ENCODE results near the gene KCNMA1.

KCNMA1 gene

GRCh38 chr10:77139252-77140160, 498.1 kb downstream of the KCNMA1 start:
- H2BK15ac ChIP-seq (ENCODE audit: low read depth, poor library complexity, severe bottlenecking): no peak overlapping the region
- no peaks in the 10 kb centered on the region for H3K9me3 ChIP-seq (ENCODE audit: control insufficient read depth, low read length)
- H4K91ac ChIP-seq (ENCODE audit: low read length): no peak overlapping the region
- H3K4ac ChIP-seq (ENCODE audit: low read depth in 1 of 2, low read length in 2 of 2): no peak overlapping the region
- H3K4me3 ChIP-seq (ENCODE audit: insufficient read depth in 1 of 2, low read depth in 1 of 2, low read length in 2 of 2): no peak overlapping the region
- no peak overlapping the region for H3K9ac ChIP-seq (ENCODE audit: low read length)
- H3K18ac ChIP-seq (ENCODE audit: low read depth in 1 of 2, low read length in 2 of 2): no peak overlapping the region
- H2BK5ac ChIP-seq (ENCODE audit: low read depth, low read length, poor library complexity, severe bottlenecking): no peak overlapping the region
- 95% methylated on average over 6 of the region's 6 CpGs for WGBS
- H3K4me2 ChIP-seq (ENCODE audit: low read length, poor library complexity, severe bottlenecking): no peak overlapping the region
- H3K27me3 ChIP-seq (ENCODE audit: control insufficient read depth in 1 of 2, insufficient read depth in 1 of 2, low read length in 2 of 2): no peaks in the 10 kb centered on the region
- no peak overlapping the region for H2BK12ac ChIP-seq (ENCODE audit: low read length in 2 of 2)
- no peak overlapping the region for H4K8ac ChIP-seq (ENCODE audit: low read length)
- no peak overlapping the region for H2AK5ac ChIP-seq (ENCODE audit: low read length, severe bottlenecking)
- no peak for DNase-seq
- no peak overlapping the region for H3K23ac ChIP-seq (ENCODE audit: low read length in 2 of 2)
- H2AFZ ChIP-seq (ENCODE audit: low read depth, low read length): no peak overlapping the region
- H3K4me1 ChIP-seq (ENCODE audit: control insufficient read depth, insufficient read depth, low read depth, low read length): no peaks in the 10 kb centered on the region
- H3K79me1 ChIP-seq (replicated peaks; ENCODE audit: low read length, poor library complexity, severe bottlenecking): peaks cover 3% of the 10 kb centered on the region
- H3K14ac ChIP-seq (ENCODE audit: low read length in 2 of 2): no peak overlapping the region
- H3K27ac ChIP-seq (ENCODE audit: low read length, poor library complexity, severe bottlenecking): no peak overlapping the region
- H3K36me3 ChIP-seq (ENCODE audit: control insufficient read depth in 1 of 2, insufficient read depth in 2 of 2, low read depth in 1 of 2, low read length in 2 of 2): no peaks in the 10 kb centered on the region
- no peak overlapping the region for H2BK120ac ChIP-seq (ENCODE audit: low read depth, low read length)

DNA sequence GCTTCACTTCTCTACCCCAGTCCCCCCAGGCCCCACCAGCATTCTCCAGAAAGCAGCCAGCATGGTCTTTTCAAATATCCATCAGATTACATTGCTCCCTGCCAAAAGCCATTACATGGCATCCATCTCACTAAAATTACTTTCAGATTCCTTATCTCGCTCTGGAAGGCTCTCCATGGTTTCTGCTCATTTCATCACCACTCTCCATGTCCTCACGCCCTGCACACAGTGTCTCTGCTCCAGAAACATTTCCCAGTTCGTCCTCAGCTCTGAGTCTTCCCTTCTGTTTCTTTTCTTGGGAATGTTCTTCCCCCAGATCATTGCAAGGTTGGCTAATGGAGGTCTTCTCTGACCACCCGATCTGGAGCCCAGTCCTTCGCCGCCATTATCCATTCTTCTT, 499.1 kb downstream of the KCNMA1 start:
- no peak overlapping the region for H2BK15ac ChIP-seq (ENCODE audit: low read depth, poor library complexity, severe bottlenecking)
- no peak overlapping the region for H3K23ac ChIP-seq (ENCODE audit: low read length in 2 of 2)
- peak overlapping the region in 1 of 2 experiments; percentile 88 for H2BK12ac ChIP-seq (ENCODE audit: low read length in 2 of 2)
- peaks cover 3% of the 10 kb centered on the region for H3K79me1 ChIP-seq (replicated peaks; ENCODE audit: low read length, poor library complexity, severe bottlenecking)
- H2BK5ac ChIP-seq (ENCODE audit: low read depth, low read length, poor library complexity, severe bottlenecking): no peak overlapping the region
- no peak overlapping the region for H3K27ac ChIP-seq (ENCODE audit: low read length, poor library complexity, severe bottlenecking)
- WGBS: 96% methylated on average over 6 of the region's 6 CpGs
- no peaks in the 10 kb centered on the region for H3K4me1 ChIP-seq (ENCODE audit: control insufficient read depth, insufficient read depth, low read depth, low read length)
- no peak overlapping the region for H3K4me2 ChIP-seq (ENCODE audit: low read length, poor library complexity, severe bottlenecking)
- H3K27me3 ChIP-seq (ENCODE audit: control insufficient read depth in 1 of 2, insufficient read depth in 1 of 2, low read length in 2 of 2): no peaks in the 10 kb centered on the region
- no peak overlapping the region for H2AK5ac ChIP-seq (ENCODE audit: low read length, severe bottlenecking)
- H3K18ac ChIP-seq (ENCODE audit: low read depth in 1 of 2, low read length in 2 of 2): no peak overlapping the region
- H4K8ac ChIP-seq (ENCODE audit: low read length): no peak overlapping the region
- DNase-seq: peak; percentile 27
- no peak overlapping the region for H3K14ac ChIP-seq (ENCODE audit: low read length in 2 of 2)
- no peak overlapping the region for H3K9ac ChIP-seq (ENCODE audit: low read length)
- H2BK120ac ChIP-seq (ENCODE audit: low read depth, low read length): no peak overlapping the region
- H4K91ac ChIP-seq (ENCODE audit: low read length): no peak overlapping the region
- H3K9me3 ChIP-seq (ENCODE audit: control insufficient read depth, low read length): no peaks in the 10 kb centered on the region
- H3K36me3 ChIP-seq (ENCODE audit: control insufficient read depth in 1 of 2, insufficient read depth in 2 of 2, low read depth in 1 of 2, low read length in 2 of 2): no peaks in the 10 kb centered on the region
- H3K4ac ChIP-seq (ENCODE audit: low read depth in 1 of 2, low read length in 2 of 2): no peak overlapping the region
- no peak overlapping the region for H3K4me3 ChIP-seq (ENCODE audit: insufficient read depth in 1 of 2, low read depth in 1 of 2, low read length in 2 of 2)
- no peak overlapping the region for H2AFZ ChIP-seq (ENCODE audit: low read depth, low read length)

DNA sequence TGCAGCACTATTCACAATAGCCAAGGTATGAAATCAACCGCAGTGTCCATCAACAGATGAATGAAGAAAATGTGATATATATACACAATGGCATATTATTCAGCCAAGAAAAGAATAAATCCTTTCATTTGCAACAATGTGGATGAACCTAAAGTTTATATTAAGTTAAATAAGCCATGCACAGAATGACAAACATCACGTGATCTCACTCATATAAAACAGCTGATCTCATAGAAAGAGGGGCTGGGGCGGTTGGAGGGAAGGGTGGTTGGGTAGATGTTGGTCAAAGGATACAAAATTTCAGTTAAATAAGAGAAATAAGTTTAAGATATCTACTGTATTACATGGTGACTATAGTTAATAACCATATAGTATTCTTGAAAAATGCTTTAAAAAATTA, 502.1 kb downstream of the KCNMA1 start:
- Histone ChIP-seq H3K9me3 (ENCODE audit: control insufficient read depth, low read length) (no peaks in the 10 kb centered on the region), H3K27me3 (ENCODE audit: control insufficient read depth in 1 of 2, insufficient read depth in 1 of 2, low read length in 2 of 2) (no peaks in the 10 kb centered on the region), H2AFZ (ENCODE audit: low read depth, low read length) (no peak overlapping the region), H3K9ac (ENCODE audit: low read length) (no peak overlapping the region), H3K79me1 (replicated peaks; ENCODE audit: low read length, poor library complexity, severe bottlenecking) (peaks cover 3% of the 10 kb centered on the region), H2BK15ac (ENCODE audit: low read depth, poor library complexity, severe bottlenecking) (no peak overlapping the region), H3K23ac (ENCODE audit: low read length in 2 of 2) (no peak overlapping the region), H4K91ac (ENCODE audit: low read length) (no peak overlapping the region), H2BK120ac (ENCODE audit: low read depth, low read length) (no peak overlapping the region), H3K4me3 (ENCODE audit: insufficient read depth in 1 of 2, low read depth in 1 of 2, low read length in 2 of 2) (no peak overlapping the region), H3K27ac (ENCODE audit: low read length, poor library complexity, severe bottlenecking) (no peak overlapping the region), H2BK12ac (ENCODE audit: low read length in 2 of 2) (no peak overlapping the region), H4K8ac (ENCODE audit: low read length) (no peak overlapping the region), H3K14ac (ENCODE audit: low read length in 2 of 2) (no peak overlapping the region), H3K4me2 (ENCODE audit: low read length, poor library complexity, severe bottlenecking) (no peak overlapping the region), H3K4me1 (ENCODE audit: control insufficient read depth, insufficient read depth, low read depth, low read length) (no peaks in the 10 kb centered on the region), H3K18ac (ENCODE audit: low read depth in 1 of 2, low read length in 2 of 2) (no peak overlapping the region), H3K36me3 (ENCODE audit: control insufficient read depth in 1 of 2, insufficient read depth in 2 of 2, low read depth in 1 of 2, low read length in 2 of 2) (no peaks in the 10 kb centered on the region), H3K4ac (ENCODE audit: low read depth in 1 of 2, low read length in 2 of 2) (no peak overlapping the region), H2BK5ac (ENCODE audit: low read depth, low read length, poor library complexity, severe bottlenecking) (no peak overlapping the region), H2AK5ac (ENCODE audit: low read length, severe bottlenecking) (no peak overlapping the region)
- WGBS: no CpG with 5 or more reads among the region's 3 CpGs
- no peak for DNase-seq

DNA sequence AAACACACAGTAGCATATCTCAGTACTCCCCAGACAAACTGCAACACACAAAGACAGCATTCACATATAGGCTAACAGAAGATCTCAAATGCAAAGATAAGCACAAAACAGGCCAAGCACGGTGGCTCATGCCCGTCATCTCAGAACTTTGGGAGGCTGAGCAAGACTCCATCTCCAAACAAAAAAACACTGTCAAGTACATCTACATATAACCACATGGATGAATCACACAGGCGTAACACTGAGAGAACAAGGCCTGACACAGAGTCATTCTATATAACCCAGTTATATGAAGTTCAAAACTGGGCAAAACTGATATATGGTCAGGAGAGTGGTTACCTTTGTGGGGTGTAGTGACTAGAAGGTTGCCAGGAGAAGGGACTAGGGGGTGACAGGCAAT, 506.4 kb downstream of the KCNMA1 start:
- Histone ChIP-seq H2AK5ac (ENCODE audit: low read length, severe bottlenecking) (no peak overlapping the region), H3K14ac (ENCODE audit: low read length in 2 of 2) (no peak overlapping the region), H2BK12ac (ENCODE audit: low read length in 2 of 2) (no peak overlapping the region), H3K36me3 (ENCODE audit: control insufficient read depth in 1 of 2, insufficient read depth in 2 of 2, low read depth in 1 of 2, low read length in 2 of 2) (no peaks in the 10 kb centered on the region), H3K4me1 (ENCODE audit: control insufficient read depth, insufficient read depth, low read depth, low read length) (no peaks in the 10 kb centered on the region), H3K4me3 (ENCODE audit: insufficient read depth in 1 of 2, low read depth in 1 of 2, low read length in 2 of 2) (no peak overlapping the region), H4K8ac (ENCODE audit: low read length) (no peak overlapping the region), H4K91ac (ENCODE audit: low read length) (no peak overlapping the region), H3K27ac (ENCODE audit: low read length, poor library complexity, severe bottlenecking) (no peak overlapping the region), H2BK5ac (ENCODE audit: low read depth, low read length, poor library complexity, severe bottlenecking) (no peak overlapping the region), H3K4me2 (ENCODE audit: low read length, poor library complexity, severe bottlenecking) (no peak overlapping the region), H2BK15ac (ENCODE audit: low read depth, poor library complexity, severe bottlenecking) (no peak overlapping the region), H3K27me3 (ENCODE audit: control insufficient read depth in 1 of 2, insufficient read depth in 1 of 2, low read length in 2 of 2) (no peaks in the 10 kb centered on the region), H2AFZ (ENCODE audit: low read depth, low read length) (peak overlapping the region; percentile 63), H3K4ac (ENCODE audit: low read depth in 1 of 2, low read length in 2 of 2) (no peak overlapping the region), H3K79me1 (replicated peaks; ENCODE audit: low read length, poor library complexity, severe bottlenecking) (no peaks in the 10 kb centered on the region), H3K9me3 (ENCODE audit: control insufficient read depth, low read length) (no peaks in the 10 kb centered on the region), H3K9ac (ENCODE audit: low read length) (no peak overlapping the region), H3K23ac (ENCODE audit: low read length in 2 of 2) (no peak overlapping the region), H2BK120ac (ENCODE audit: low read depth, low read length) (no peak overlapping the region), H3K18ac (ENCODE audit: low read depth in 1 of 2, low read length in 2 of 2) (no peak overlapping the region)
- 44% methylated on average over 2 of the region's 3 CpGs for WGBS
- peak; percentile 26 for DNase-seq

Data from mesenchymal stem cell (in vitro differentiated cells and primary cell).